Epithelial cell of umbilical artery (primary cell): Measurements from ENCODE around the gene ABCF1. TPM values are rescaled to one million over a fixed set of nuclear protein-coding genes. Genes with fewer than 3 reads are reported as not detected.

ENCODE experiments used
- total RNA-seq: library from RNA; depleted of rRNA; stranded (reverse); fragments of >200 nt; gene quantifications from 2 replicates; pipeline ENCODE4 v1.2.3, GENCODE V29; 2014

Gene ABCF1
- 43.5 and 44.2 TPM in 2 replicates for total RNA-seq

GRCh38 chr6:30571075-30571761 is at the start of gene ABCF1:
Gene ABCF1, plus strand, starts transcription at chr6:30571442. Its CDS starts 46 bp downstream, at chr6:30571488.

GRCh38 chr6:30556066-30556905 is 15.0 kb upstream of the ABCF1 start, which contains the start of gene GNL1:
Gene GNL1, minus strand, starts transcription at chr6:30556489. Its CDS starts 286 bp downstream, at chr6:30556203.

GRCh38 chr6:30556906-30557682 is 14.1 kb upstream of the ABCF1 start, which contains the start of gene PRR3:
Gene PRR3, plus strand, starts transcription at chr6:30557295. Its CDS starts 50 bp downstream, at chr6:30557345.

GRCh38 chr6:30616811-30617564 is 45.7 kb downstream of the ABCF1 start, which contains the start of gene PPP1R10:
Gene PPP1R10, minus strand, starts transcription at chr6:30617243. Its CDS starts 7,299 bp downstream, at chr6:30609944.

GRCh38 chr6:30617565-30618269 is 46.5 kb downstream of the ABCF1 start, which contains the start of gene MRPS18B:
Gene MRPS18B, plus strand, starts transcription at chr6:30617840. Its CDS starts 26 bp downstream, at chr6:30617866.

GRCh38 chr6:30626484-30627366 is 55.5 kb downstream of the ABCF1 start, which contains the start of gene ATAT1:
Gene ATAT1, plus strand, starts transcription at chr6:30626874.

Other genes with a start within 250 kb of the ABCF1 start
- 10.4 and 12.5 TPM in 2 replicates for gene TRIM39, start 244.5 kb upstream of the ABCF1 start, total RNA-seq
- gene RPP21, start 226.3 kb upstream of the ABCF1 start, total RNA-seq: 37.1 and 47.4 TPM in 2 replicates
- 548 and 551 TPM in 2 replicates for gene HLA-E, start 81.9 kb upstream of the ABCF1 start, total RNA-seq
- 41.6 and 45.1 TPM in 2 replicates for gene GNL1, start 15.0 kb upstream of the ABCF1 start, total RNA-seq
- gene PRR3, start 14.1 kb upstream of the ABCF1 start, total RNA-seq: 1.5 and 2.6 TPM in 2 replicates
- gene PPP1R10, start 45.8 kb downstream of the ABCF1 start, total RNA-seq: 8.8 and 12.9 TPM in 2 replicates
- 55.5 and 57.3 TPM in 2 replicates for gene MRPS18B, start 46.4 kb downstream of the ABCF1 start, total RNA-seq
- gene ATAT1, start 55.4 kb downstream of the ABCF1 start, total RNA-seq: 2.6 and 5.8 TPM in 2 replicates
- 3.2 and 4.5 TPM in 2 replicates for gene C6orf136, start 75.7 kb downstream of the ABCF1 start, total RNA-seq
- 38.3 and 41.0 TPM in 2 replicates for gene DHX16, start 101.6 kb downstream of the ABCF1 start, total RNA-seq
- 48.1 and 49.8 TPM in 2 replicates for gene PPP1R18, start 115.2 kb downstream of the ABCF1 start, total RNA-seq
- gene NRM, start 119.5 kb downstream of the ABCF1 start, total RNA-seq: 1.9 and 3.8 TPM in 2 replicates
- 6.2 and 7.5 TPM in 2 replicates for gene MDC1, start 145.8 kb downstream of the ABCF1 start, total RNA-seq
- gene TUBB, start 148.9 kb downstream of the ABCF1 start, total RNA-seq: 311 and 367 TPM in 2 replicates
- gene FLOT1, start 171.2 kb downstream of the ABCF1 start, total RNA-seq: 31.5 and 64.0 TPM in 2 replicates
- 160 and 166 TPM in 2 replicates for gene IER3, start 173.1 kb downstream of the ABCF1 start, total RNA-seq